ENCODE results near the gene FUBP1.
"Not testable (repeated sequence)": the region's sequence is repeated elsewhere in the genome, so short reads cannot be mapped to it uniquely, and the experiment has no call there.

The FUBP1 gene

GRCh38 chr1:77927414-77927813, 51.5 kb downstream of the FUBP1 start:
- no peaks in the 10 kb centered on the region for H3K27me3 Mint-ChIP-seq (ENCODE audit: low read depth, poor library complexity)
- peaks cover 5% of the 10 kb centered on the region for H3K36me3 Mint-ChIP-seq (ENCODE audit: low read depth)
- no peak overlapping the region for H3K27ac Mint-ChIP-seq
- H3K4me3 Mint-ChIP-seq, result no peak overlapping the region
- no peak for TF ChIP-seq CTCF (IDR thresholded peaks at IDR 0.05)
- H3K4me1 Mint-ChIP-seq, result no peaks in the 10 kb centered on the region
- no peak for DNase-seq
- H3K9me3 Mint-ChIP-seq, result no peaks in the 10 kb centered on the region

GRCh38 chr1:77926561-77927357, 52.1 kb downstream of the FUBP1 start:
- no peak for DNase-seq
- no peaks in the 10 kb centered on the region for H3K9me3 Mint-ChIP-seq
- H3K4me1 Mint-ChIP-seq, result no peaks in the 10 kb centered on the region
- no peaks in the 10 kb centered on the region for H3K27me3 Mint-ChIP-seq (ENCODE audit: low read depth, poor library complexity)
- H3K27ac Mint-ChIP-seq, result no peak overlapping the region
- peaks cover 5% of the 10 kb centered on the region for H3K36me3 Mint-ChIP-seq (ENCODE audit: low read depth)
- no peak overlapping the region for H3K4me3 Mint-ChIP-seq
- TF ChIP-seq CTCF (IDR thresholded peaks at IDR 0.05), result no peak

GRCh38 chr1:77925956-77926355, 52.9 kb downstream of the FUBP1 start:
- Mint-ChIP-seq H3K27ac (no peak overlapping the region), H3K27me3 (ENCODE audit: low read depth, poor library complexity) (no peaks in the 10 kb centered on the region), H3K4me3 (no peak overlapping the region), H3K4me1 (no peaks in the 10 kb centered on the region), H3K9me3 (no peaks in the 10 kb centered on the region), H3K36me3 (ENCODE audit: low read depth) (peaks cover 6% of the 10 kb centered on the region)
- DNase-seq, result no peak
- no peak for TF ChIP-seq CTCF (IDR thresholded peaks at IDR 0.05)

GRCh38 chr1:77925518-77925917, 53.4 kb downstream of the FUBP1 start:
- Mint-ChIP-seq H3K27ac (no peak overlapping the region), H3K27me3 (ENCODE audit: low read depth, poor library complexity) (no peaks in the 10 kb centered on the region), H3K4me3 (no peak overlapping the region), H3K4me1 (no peaks in the 10 kb centered on the region), H3K9me3 (no peaks in the 10 kb centered on the region), H3K36me3 (ENCODE audit: low read depth) (peaks cover 10% of the 10 kb centered on the region)
- DNase-seq, result no peak
- no peak for TF ChIP-seq CTCF (IDR thresholded peaks at IDR 0.05)

GRCh38 chr1:77918918-77919317, 60.0 kb downstream of the FUBP1 start:
- H3K36me3 Mint-ChIP-seq (ENCODE audit: low read depth), result peaks cover 31% of the 10 kb centered on the region
- not testable (repeated sequence) for H3K27me3 Mint-ChIP-seq (ENCODE audit: low read depth, poor library complexity); DNase-seq; H3K4me3 Mint-ChIP-seq; H3K4me1 Mint-ChIP-seq; H3K27ac Mint-ChIP-seq; H3K9me3 Mint-ChIP-seq

GRCh38 chr1:77910116-77910515, 68.8 kb downstream of the FUBP1 start:
- Mint-ChIP-seq H3K27ac (no peak overlapping the region), H3K9me3 (no peaks in the 10 kb centered on the region), H3K27me3 (ENCODE audit: low read depth, poor library complexity) (peaks cover 3% of the 10 kb centered on the region), H3K4me3 (no peak overlapping the region), H3K4me1 (no peaks in the 10 kb centered on the region), H3K36me3 (ENCODE audit: low read depth) (no peaks in the 10 kb centered on the region)
- no peak for TF ChIP-seq CTCF (IDR thresholded peaks at IDR 0.05)
- no peak for DNase-seq

All from nephron progenitor cell (in vitro differentiated cells).